H9 (cell line): ENCODE data around the gene TTC27. TPM values are rescaled to one million over a fixed set of nuclear protein-coding genes. Genes with fewer than 3 reads are reported as not detected.

ENCODE experiments used
- DNase-seq: peaks from one replicate; pipeline ENCODE4 v3.0.0-alpha.2; 2017
- H2AFZ ChIP-seq: one replicate; pipeline ENCODE4 v1.6.1; 2013; ENCODE audit warnings: mild to moderate bottlenecking, low read length, control low read depth, moderate library complexity
- H2AK5ac ChIP-seq: 2 replicates; pipeline ENCODE4 v1.6.1; 2013; ENCODE audit warnings: low read length, control low read depth, mixed read lengths; ENCODE audit not compliant: insufficient read length
- H2BK120ac ChIP-seq: one replicate; pipeline ENCODE4 v1.6.1; 2013; ENCODE audit warnings: low read depth, mild to moderate bottlenecking, low read length, control low read depth, inconsistent platforms; ENCODE audit not compliant: poor library complexity, severe bottlenecking
- H2BK12ac ChIP-seq: 2 replicates; pipeline ENCODE4 v1.6.1; 2013; ENCODE audit warnings: low read length, control low read depth, mixed read lengths, low read depth; ENCODE audit not compliant: insufficient read length
- H2BK15ac ChIP-seq: 2 replicates; pipeline ENCODE4 v1.6.1; 2013; ENCODE audit warnings: low read depth, low read length, control low read depth
- H2BK20ac ChIP-seq: one replicate; pipeline ENCODE4 v1.6.1; 2013; ENCODE audit warnings: low read depth, mild to moderate bottlenecking, low read length, control low read depth, inconsistent platforms; ENCODE audit not compliant: poor library complexity, severe bottlenecking
- H2BK5ac ChIP-seq: 2 replicates; pipeline ENCODE4 v1.6.1; 2013; ENCODE audit warnings: low read length, control low read depth, mixed read lengths; ENCODE audit not compliant: insufficient read length
- H3K14ac ChIP-seq: 2 replicates; pipeline ENCODE4 v1.6.1; 2013; ENCODE audit warnings: low read length, control low read depth; ENCODE audit not compliant: insufficient read depth
- H3K18ac ChIP-seq: 2 replicates; pipeline ENCODE4 v1.6.1; 2013; ENCODE audit warnings: low read depth, mild to moderate bottlenecking, mixed read lengths, low read length, control low read depth; ENCODE audit not compliant: insufficient read length
- H3K23ac ChIP-seq: 2 replicates; pipeline ENCODE4 v1.6.1; 2013; ENCODE audit warnings: low read length, control low read depth, mixed read lengths, low read depth; ENCODE audit not compliant: insufficient read length
- H3K23me2 ChIP-seq: 2 replicates; pipeline ENCODE4 v1.6.1; 2013; ENCODE audit warnings: low read depth, mild to moderate bottlenecking, mixed read lengths, low read length, control low read depth; ENCODE audit not compliant: insufficient read length, poor library complexity, severe bottlenecking
- H3K27ac ChIP-seq: 2 replicates; pipeline ENCODE4 v1.5.1; 2013; ENCODE audit warnings: low read length, control low read depth, mixed read lengths, low read depth; ENCODE audit not compliant: insufficient read length
- H3K27me3 ChIP-seq: 2 replicates; pipeline ENCODE4 v1.6.1; 2013; ENCODE audit warnings: low read length, control low read depth, inconsistent platforms; ENCODE audit not compliant: insufficient read depth
- H3K4ac ChIP-seq: 2 replicates; pipeline ENCODE4 v1.6.1; 2013; ENCODE audit warnings: low read depth, mild to moderate bottlenecking, control low read depth, inconsistent platforms, low read length, moderate library complexity
- H3K4me1 ChIP-seq: 2 replicates; pipeline ENCODE4 v1.6.1; 2013; ENCODE audit warnings: low read length, control low read depth, inconsistent platforms; ENCODE audit not compliant: insufficient read depth
- H3K4me2 ChIP-seq: 2 replicates; pipeline ENCODE4 v1.6.1; 2013; ENCODE audit warnings: low read length, control low read depth, mixed read lengths; ENCODE audit not compliant: insufficient read length, insufficient read depth
- H3K56ac ChIP-seq: 2 replicates; pipeline ENCODE4 v1.6.1; 2013; ENCODE audit warnings: low read depth, mild to moderate bottlenecking, mixed read lengths, low read length, control low read depth; ENCODE audit not compliant: insufficient read length
- H3K79me1 ChIP-seq: 2 replicates; pipeline ENCODE4 v1.6.1; 2013; ENCODE audit warnings: low read depth, mild to moderate bottlenecking, moderate library complexity, low read length, control low read depth, inconsistent platforms; ENCODE audit not compliant: insufficient read depth, poor library complexity, severe bottlenecking
- H3K79me2 ChIP-seq: 2 replicates; pipeline ENCODE4 v1.6.1; 2013; ENCODE audit warnings: low read length, control low read depth, inconsistent platforms; ENCODE audit not compliant: insufficient read depth
- H3K9ac ChIP-seq: 2 replicates; pipeline ENCODE4 v1.6.1; 2013; ENCODE audit warnings: low read length, control low read depth, mixed read lengths; ENCODE audit not compliant: insufficient read length; ENCODE audit errors: extremely low read depth
- H3K9me3 ChIP-seq: one replicate; pipeline ENCODE4 v1.6.1; 2013; ENCODE audit warnings: low read depth, low read length, inconsistent platforms; ENCODE audit not compliant: control insufficient read depth
- H3T11ph ChIP-seq: one replicate; pipeline ENCODE4 v1.6.1; 2013; ENCODE audit warnings: mild to moderate bottlenecking, low read length, control low read depth, inconsistent platforms
- H4K20me1 ChIP-seq: one replicate; pipeline ENCODE4 v1.6.1; 2013; ENCODE audit not compliant: control insufficient read depth, insufficient read length, insufficient read depth
- H4K5ac ChIP-seq: 2 replicates; pipeline ENCODE4 v1.6.1; 2013; ENCODE audit warnings: low read depth, mild to moderate bottlenecking, mixed read lengths, low read length, control low read depth; ENCODE audit not compliant: insufficient read length
- H4K8ac ChIP-seq: replicated peaks from 2 replicates; pipeline ENCODE4 v1.6.1; 2013; ENCODE audit warnings: low read length, control low read depth, mixed read lengths, low read depth; ENCODE audit not compliant: insufficient read length
- H4K91ac ChIP-seq: 2 replicates; pipeline ENCODE4 v1.6.1; 2013; ENCODE audit warnings: low read depth, mild to moderate bottlenecking, moderate library complexity, mixed read lengths, low read length, control low read depth; ENCODE audit not compliant: insufficient read length
- H3K27ac Mint-ChIP-seq, 3 experiments: 2 replicates in 2 of 3; 3 replicates in 1 of 3; pipeline ENCODE4 v1.8.0; 2020 to 2021; ENCODE audit warnings: mixed read lengths in 3 of 3, mild to moderate bottlenecking in 1 of 3, moderate library complexity in 1 of 3
- H3K27me3 Mint-ChIP-seq: 2 replicates; pipeline ENCODE4 v1.8.0; 2021; ENCODE audit warnings: low read depth, mild to moderate bottlenecking, moderate library complexity, mixed read lengths
- H3K36me3 Mint-ChIP-seq, 3 experiments: 2 replicates in 2 of 3; 3 replicates in 1 of 3; pipeline ENCODE4 v1.8.0; 2020 to 2021; ENCODE audit warnings: low read depth in 3 of 3, mixed read lengths in 3 of 3; ENCODE audit not compliant: insufficient read depth in 1 of 3
- H3K4me1 Mint-ChIP-seq, 2 experiments: 2 replicates each; pipeline ENCODE4 v1.8.0; 2020; ENCODE audit warnings: mixed read lengths in 2 of 2
- H3K4me3 Mint-ChIP-seq, 2 experiments: 2 replicates in 1 of 2; 3 replicates in 1 of 2; pipeline ENCODE4 v1.8.0; 2020 to 2021; ENCODE audit warnings: mild to moderate bottlenecking in 2 of 2, mixed read lengths in 2 of 2, moderate library complexity in 1 of 2
- H3K9me3 Mint-ChIP-seq, 2 experiments: 2 replicates in 1 of 2; 3 replicates in 1 of 2; pipeline ENCODE4 v1.8.0; 2020; ENCODE audit warnings: mild to moderate bottlenecking in 2 of 2, mixed read lengths in 2 of 2, moderate library complexity in 1 of 2
- CTCF ChIP-seq: fragments of 200-600 bp; sonication (generic); conservative IDR thresholded peaks from 3 replicates; pipeline ENCODE4 v1.8.0; 2021; ENCODE audit warnings: antibody characterized with exemption, mild to moderate bottlenecking
- WGBS: extraction: QIAGEN DNeasy Blood & Tissue Kit; methylation state at CpG from one replicate; pipeline ENCODE4 v1.1.7; 2013; ENCODE audit warnings: missing lambda C conversion rate, low lambda C conversion rate, mixed read lengths; ENCODE audit not compliant: insufficient read length; ENCODE audit errors: extremely low coverage; 5-methylcytosine and 5-hydroxymethylcytosine counted together
- total RNA-seq: library from RNA; stranded (reverse); gene quantifications from 2 replicates; pipeline ENCODE4 v1.2.1, GENCODE V29; 2021

The TTC27 gene
- total RNA-seq, 1 experiment from 2014 or later = 26.0 TPM

DNA sequence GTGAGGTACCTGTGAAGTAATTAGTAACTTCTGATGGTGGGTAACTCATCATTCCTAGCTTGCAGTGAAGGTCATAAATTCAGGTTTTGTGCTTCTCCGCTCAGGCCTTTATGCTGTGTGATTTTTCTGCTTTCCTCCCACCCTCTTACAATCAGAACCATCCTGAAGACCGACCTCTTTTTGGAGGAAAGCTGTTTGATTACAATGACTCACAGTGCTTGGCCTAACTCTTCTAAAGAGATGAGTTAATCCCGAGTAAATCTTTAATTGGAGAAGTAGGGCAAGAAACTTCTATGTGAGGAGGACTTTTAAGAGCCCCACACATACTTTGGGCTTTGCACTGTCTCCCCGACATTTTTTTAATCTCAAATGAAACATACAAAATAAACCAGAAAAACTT, 53.1 kb downstream of the TTC27 start:
- Histone ChIP-seq H2AK5ac (no peak overlapping the region), H2BK12ac (no peak overlapping the region), H3K4me2 (no peak overlapping the region), H4K20me1 (no peaks in the 10 kb centered on the region), H3T11ph (no peak overlapping the region), H2BK20ac (no peak overlapping the region), H4K5ac (no peak overlapping the region), H2BK120ac (no peak overlapping the region), H4K91ac (no peak overlapping the region), H3K23ac (no peak overlapping the region), H3K27me3 (no peaks in the 10 kb centered on the region), H3K23me2 (no peaks in the 10 kb centered on the region), H3K4ac (no peak overlapping the region), H3K79me1 (no peaks in the 10 kb centered on the region), H3K27ac (no peak overlapping the region), H4K8ac (no peak overlapping the region), H3K4me1 (no peaks in the 10 kb centered on the region), H2BK15ac (no peak overlapping the region), H3K9me3 (no peaks in the 10 kb centered on the region), H2BK5ac (no peak overlapping the region), H2AFZ (no peak overlapping the region), H3K14ac (no peak overlapping the region), H3K79me2 (no peaks in the 10 kb centered on the region), H3K18ac (no peak overlapping the region), H3K9ac (no peak overlapping the region), H3K56ac (no peak overlapping the region)
- no peak for DNase-seq
- Mint-ChIP-seq H3K36me3 (peaks cover 0 to 4% (median 0%) of the 10 kb centered on the region in 3 experiments; a peak in 2 of 7 replicates), H3K27ac (peak overlapping the region in 1 of 3 experiments; percentile 29; a peak in 1 of 7 replicates), H3K4me1 (no peaks in the 10 kb centered on the region), H3K9me3 (no peaks in the 10 kb centered on the region), H3K4me3 (no peak overlapping the region), H3K27me3 (no peaks in the 10 kb centered on the region)
- no CpG with 5 or more reads among the region's 4 CpGs for WGBS
- TF ChIP-seq CTCF = no peak
